Measurements from ENCODE around the gene FHAD1. TPM values are rescaled to one million over a fixed set of nuclear protein-coding genes. Genes with fewer than 3 reads are reported as not detected.

Gene FHAD1
- total and polyA plus RNA-seq, 9 of the 15 experiments (the other 6 are each of a cell fraction or from before 2014, with no cell fraction given), result 0.32 to 2.1 (median 1.5) TPM; not detected in 1

DNA sequence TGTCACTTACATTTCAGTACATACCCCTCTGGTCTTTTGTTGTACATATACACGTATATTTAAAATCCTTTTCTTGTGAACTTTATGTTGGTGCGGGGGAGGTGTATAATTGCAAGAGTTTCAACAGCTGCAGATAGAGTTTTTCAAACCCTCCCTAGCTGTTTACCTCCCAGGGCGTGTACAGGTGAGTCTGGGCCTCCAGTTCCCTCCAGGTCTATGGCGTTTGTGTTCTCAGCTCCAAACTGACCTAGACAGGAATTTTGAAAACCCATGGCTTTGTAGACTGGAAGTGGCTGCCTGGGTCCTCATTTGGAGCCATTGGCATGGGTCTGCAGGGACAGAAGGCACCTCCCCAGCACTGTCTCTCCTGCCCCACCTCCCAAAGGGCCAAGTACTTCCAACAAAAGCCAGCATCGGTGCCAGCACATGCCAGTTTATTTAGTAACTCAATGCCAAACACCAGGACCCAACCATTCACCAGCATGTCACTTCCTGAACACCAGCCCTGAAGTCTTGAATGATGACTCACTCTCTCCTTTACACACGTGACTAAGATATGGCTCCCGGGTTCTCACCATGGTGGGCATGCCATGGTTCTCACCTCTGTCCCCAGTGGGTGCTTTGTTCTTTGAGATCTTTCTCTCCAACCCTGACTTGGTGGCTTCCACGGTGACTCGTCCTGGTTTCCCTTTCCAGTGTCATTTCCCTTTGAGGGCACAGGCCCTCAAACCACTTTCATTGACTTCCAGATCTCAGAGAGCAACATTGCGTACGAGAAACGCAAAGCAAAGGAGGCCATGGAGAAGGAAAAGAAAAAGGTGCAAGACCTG, 105.3 kb downstream of the FHAD1 start (continued):
- TF ChIP-seq ZBTB17 (CRISPR knock-in tag; IDR thresholded peaks at IDR 0.05) (0 out of 2 replicates have a peak, but pooled peaks have one; percentile 12), ZNF316 (IDR thresholded peaks at IDR 0.05) (peak; percentile 38; the same call in 1 of the 2 replicates), FOXJ3 (CRISPR knock-in tag; IDR thresholded peaks at IDR 0.05) (no peak), SMARCE1 (IDR thresholded peaks at IDR 0.05) (0 out of 2 replicates have a peak, but pooled peaks have one; percentile 21), MTA3 (IDR thresholded peaks at IDR 0.05; ENCODE audit: borderline replicate concordance) (no peak), KLF10 (CRISPR knock-in tag; IDR thresholded peaks at IDR 0.05) (no peak), ATF1 (CRISPR knock-in tag; IDR thresholded peaks at IDR 0.05) (no peak), ATF1 (tag; IDR thresholded peaks at IDR 0.05) (0 out of 2 replicates have a peak, but pooled peaks have one; percentile 18), DPF2 (IDR thresholded peaks at IDR 0.05) (peak; percentile 63; the same call in 1 of the 2 replicates), TFE3 (CRISPR knock-in tag; IDR thresholded peaks at IDR 0.05) (peak; percentile 68), FOXK2 (conservative IDR thresholded peaks at IDR 0.05 in 1 of 2, IDR thresholded peaks at IDR 0.05 in 1 of 2; ENCODE audit: low read depth in 2 of 2) (peak in 1 of 2 experiments; percentile 46; a peak in 1 of 4 replicates), DMBX1 (CRISPR knock-in tag; IDR thresholded peaks at IDR 0.05; ENCODE audit: borderline replicate concordance) (0 out of 2 replicates have a peak, but pooled peaks have one; percentile 16)

Data from K562 (cell line).